Measurements from ENCODE around the gene ARHGAP26.

ARHGAP26 gene

DNA sequence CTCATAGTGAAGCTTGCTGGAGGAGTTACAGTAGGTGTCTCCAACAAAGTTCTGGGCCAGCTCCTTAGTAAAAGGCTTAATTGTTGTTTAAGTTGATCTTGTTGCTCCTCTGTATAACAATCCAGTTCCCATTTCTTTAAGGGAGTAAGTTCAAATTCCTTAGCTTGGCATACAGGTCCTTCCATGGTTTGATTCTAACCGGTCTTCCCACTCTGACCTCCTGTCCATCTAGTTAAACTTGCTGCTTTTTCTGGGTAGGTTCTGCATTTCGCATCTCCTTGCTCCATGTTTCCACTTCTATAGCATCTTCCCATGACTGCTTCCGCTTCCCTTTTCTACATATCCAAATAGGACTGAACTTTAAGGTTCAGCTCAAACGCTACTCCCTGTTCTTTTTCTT is 95.5 kb downstream of the ARHGAP26 start:
- Histone ChIP-seq H3K27me3 (ENCODE audit: control insufficient read depth, low read length) (no peaks in the 10 kb centered on the region; the same call in none of the 2 replicates), H3K79me2 (ENCODE audit: control insufficient read depth, low read length) (no peaks in the 10 kb centered on the region), H3K27ac (ENCODE audit: low read depth, low read length) (no peak overlapping the region), H3K4me1 (ENCODE audit: control insufficient read depth, low read length) (no peaks in the 10 kb centered on the region), H3F3A (ENCODE audit: control insufficient read depth, insufficient read depth) (no peaks in the 10 kb centered on the region), H3K36me3 (ENCODE audit: control insufficient read depth, low read length) (no peaks in the 10 kb centered on the region), H3K9me2 (replicated peaks; ENCODE audit: control insufficient read depth, low read length) (no peaks in the 10 kb centered on the region), H3K9me3 (ENCODE audit: control insufficient read depth, insufficient read depth, low read length) (no peaks in the 10 kb centered on the region), H4K20me1 (ENCODE audit: control insufficient read depth, insufficient read depth, low read depth, low read length) (no peaks in the 10 kb centered on the region; the same call in 1 of the 2 replicates), H3K4me3 (ENCODE audit: low read length) (no peak overlapping the region), H3K4me2 (ENCODE audit: low read length) (no peak overlapping the region)
- TF ChIP-seq, protein P1, sequence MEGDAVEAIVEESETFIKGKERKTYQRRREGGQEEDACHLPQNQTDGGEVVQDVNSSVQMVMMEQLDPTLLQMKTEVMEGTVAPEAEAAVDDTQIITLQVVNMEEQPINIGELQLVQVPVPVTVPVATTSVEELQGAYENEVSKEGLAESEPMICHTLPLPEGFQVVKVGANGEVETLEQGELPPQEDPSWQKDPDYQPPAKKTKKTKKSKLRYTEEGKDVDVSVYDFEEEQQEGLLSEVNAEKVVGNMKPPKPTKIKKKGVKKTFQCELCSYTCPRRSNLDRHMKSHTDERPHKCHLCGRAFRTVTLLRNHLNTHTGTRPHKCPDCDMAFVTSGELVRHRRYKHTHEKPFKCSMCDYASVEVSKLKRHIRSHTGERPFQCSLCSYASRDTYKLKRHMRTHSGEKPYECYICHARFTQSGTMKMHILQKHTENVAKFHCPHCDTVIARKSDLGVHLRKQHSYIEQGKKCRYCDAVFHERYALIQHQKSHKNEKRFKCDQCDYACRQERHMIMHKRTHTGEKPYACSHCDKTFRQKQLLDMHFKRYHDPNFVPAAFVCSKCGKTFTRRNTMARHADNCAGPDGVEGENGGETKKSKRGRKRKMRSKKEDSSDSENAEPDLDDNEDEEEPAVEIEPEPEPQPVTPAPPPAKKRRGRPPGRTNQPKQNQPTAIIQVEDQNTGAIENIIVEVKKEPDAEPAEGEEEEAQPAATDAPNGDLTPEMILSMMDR (IDR thresholded peaks at IDR 0.05; ENCODE audit: low read depth, low read length, poor library complexity, severe bottlenecking) = no peak
- no peak for TF ChIP-seq EZH2phosphoT487 (IDR thresholded peaks at IDR 0.05; ENCODE audit: borderline replicate concordance, low read length)

DNA sequence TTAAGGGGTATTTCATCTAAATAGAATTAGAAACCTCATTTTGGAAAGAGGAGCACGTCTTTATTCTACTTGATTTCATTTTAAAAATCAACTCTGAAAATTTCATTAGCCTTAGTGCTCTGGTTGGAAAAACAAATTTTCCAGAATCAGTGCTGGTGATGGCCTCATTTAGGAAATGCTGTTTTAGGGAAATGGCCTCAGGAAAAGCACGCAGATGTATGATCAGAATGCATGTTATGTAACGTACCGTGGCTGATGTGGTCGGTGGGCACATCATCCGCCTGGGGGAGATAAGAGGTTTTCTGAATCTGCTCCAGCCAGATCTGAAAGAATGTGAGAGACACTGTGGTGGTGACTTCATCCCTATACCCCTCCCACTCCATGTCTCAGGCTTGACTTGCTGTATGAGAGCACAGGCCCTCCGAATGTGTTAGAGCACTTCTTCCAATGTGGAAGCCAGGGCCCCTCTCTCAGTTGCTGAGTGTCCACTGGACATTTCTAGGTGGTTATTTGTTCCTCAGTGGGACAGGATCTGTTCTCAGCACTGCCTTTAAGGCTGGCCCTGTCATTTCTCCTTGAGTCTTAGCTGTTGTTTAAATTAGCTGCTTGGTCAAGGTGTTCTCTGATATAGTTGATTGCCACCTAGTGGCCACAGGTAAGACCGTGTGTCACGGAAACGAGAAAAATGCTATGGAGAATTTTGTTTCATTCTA is 96.5 kb downstream of the ARHGAP26 start:
- Histone ChIP-seq H3K4me3 (ENCODE audit: low read length) (no peak overlapping the region), H3K4me1 (ENCODE audit: control insufficient read depth, low read length) (no peaks in the 10 kb centered on the region), H3K27me3 (ENCODE audit: control insufficient read depth, low read length) (no peaks in the 10 kb centered on the region; the same call in 1 of the 2 replicates), H3K36me3 (ENCODE audit: control insufficient read depth, low read length) (no peaks in the 10 kb centered on the region), H4K20me1 (ENCODE audit: control insufficient read depth, insufficient read depth, low read depth, low read length) (no peaks in the 10 kb centered on the region; the same call in 1 of the 2 replicates), H3K79me2 (ENCODE audit: control insufficient read depth, low read length) (no peaks in the 10 kb centered on the region), H3F3A (ENCODE audit: control insufficient read depth, insufficient read depth) (no peaks in the 10 kb centered on the region), H3K27ac (ENCODE audit: low read depth, low read length) (no peak overlapping the region), H3K9me3 (ENCODE audit: control insufficient read depth, insufficient read depth, low read length) (no peaks in the 10 kb centered on the region), H3K4me2 (ENCODE audit: low read length) (no peak overlapping the region), H3K9me2 (replicated peaks; ENCODE audit: control insufficient read depth, low read length) (no peaks in the 10 kb centered on the region)
- TF ChIP-seq EZH2phosphoT487 (IDR thresholded peaks at IDR 0.05; ENCODE audit: borderline replicate concordance, low read length) = no peak
- TF ChIP-seq, protein P1 (IDR thresholded peaks at IDR 0.05; ENCODE audit: low read depth, low read length, poor library complexity, severe bottlenecking) = peak; percentile 84

DNA sequence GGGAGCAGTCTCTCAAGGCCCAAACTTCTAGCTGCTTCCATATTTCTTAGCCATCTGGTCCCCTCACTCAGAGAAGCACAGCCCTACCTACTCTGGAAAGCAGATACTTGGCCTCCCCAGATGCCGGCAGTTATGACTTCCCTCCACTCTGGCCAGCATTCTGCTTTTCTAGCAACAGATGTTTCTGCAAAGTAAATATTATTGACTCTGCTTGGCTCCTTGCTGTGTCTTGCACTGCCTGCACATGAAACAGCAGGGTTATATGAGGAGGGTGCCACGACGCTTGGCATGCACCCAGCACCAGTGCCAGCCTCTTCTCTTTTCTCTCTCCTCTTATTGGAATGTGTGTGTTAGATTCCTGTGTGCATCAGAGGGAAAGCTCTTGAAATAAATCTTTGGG is 99.7 kb downstream of the ARHGAP26 start:
- Histone ChIP-seq H3K9me2 (replicated peaks; ENCODE audit: control insufficient read depth, low read length) (no peaks in the 10 kb centered on the region), H3K4me3 (ENCODE audit: low read length) (no peak overlapping the region), H4K20me1 (ENCODE audit: control insufficient read depth, insufficient read depth, low read depth, low read length) (no peaks in the 10 kb centered on the region), H3K9me3 (ENCODE audit: control insufficient read depth, insufficient read depth, low read length) (no peaks in the 10 kb centered on the region), H3F3A (ENCODE audit: control insufficient read depth, insufficient read depth) (no peaks in the 10 kb centered on the region), H3K27me3 (ENCODE audit: control insufficient read depth, low read length) (peaks cover 3% of the 10 kb centered on the region; the same call in 1 of the 2 replicates), H3K4me2 (ENCODE audit: low read length) (no peak overlapping the region), H3K36me3 (ENCODE audit: control insufficient read depth, low read length) (no peaks in the 10 kb centered on the region), H3K27ac (ENCODE audit: low read depth, low read length) (no peak overlapping the region), H3K79me2 (ENCODE audit: control insufficient read depth, low read length) (no peaks in the 10 kb centered on the region), H3K4me1 (ENCODE audit: control insufficient read depth, low read length) (no peaks in the 10 kb centered on the region)
- TF ChIP-seq, protein P1 (IDR thresholded peaks at IDR 0.05; ENCODE audit: low read depth, low read length, poor library complexity, severe bottlenecking) = no peak
- TF ChIP-seq EZH2phosphoT487 (IDR thresholded peaks at IDR 0.05; ENCODE audit: borderline replicate concordance, low read length) = no peak

Measured in DOHH2 (cell line).